Thymus (tissue), 11 donors: ENCODE results near the gene RPS6KC1. TPM values are rescaled to one million over a fixed set of nuclear protein-coding genes. Genes with fewer than 3 reads are reported as not detected.

ENCODE experiments used
- DNase-seq, 9 donors: peaks; one replicate each; pipeline ENCODE4 v3.0.0-alpha.2; 2013; ENCODE audit warnings: low spot score in 9 of 9, low read depth in 6 of 9, missing footprints in 1 of 9
- H3K27ac ChIP-seq, 2 donors: one replicate each; pipeline ENCODE4 v1.5.1; 2013; ENCODE audit warnings: control low read depth in 1 of 2, low read depth in 1 of 2, low read length in 1 of 2, mild to moderate bottlenecking in 1 of 2, moderate library complexity in 1 of 2
- H3K27me3 ChIP-seq, 2 donors: one replicate each; pipeline ENCODE4 v1.5.1; 2013; ENCODE audit warnings: low read length in 1 of 2; ENCODE audit not compliant: control insufficient read depth in 2 of 2, insufficient read depth in 1 of 2
- H3K36me3 ChIP-seq, 2 donors: one replicate each; pipeline ENCODE4 v1.5.1; 2013; ENCODE audit warnings: low read length in 1 of 2, mild to moderate bottlenecking in 1 of 2, moderate library complexity in 1 of 2; ENCODE audit not compliant: control insufficient read depth in 2 of 2, insufficient read depth in 2 of 2
- H3K4me1 ChIP-seq, 2 donors: one replicate each; pipeline ENCODE4 v1.5.1; 2013; ENCODE audit warnings: low read length in 2 of 2; ENCODE audit not compliant: control insufficient read depth in 2 of 2, insufficient read depth in 2 of 2
- H3K4me3 ChIP-seq, 2 donors: one replicate each; pipeline ENCODE4 v1.5.1; 2013; ENCODE audit warnings: low read length in 2 of 2, control low read depth in 1 of 2, mild to moderate bottlenecking in 1 of 2
- H3K9me3 ChIP-seq, 2 donors: one replicate each; pipeline ENCODE4 v1.5.1; 2013; ENCODE audit warnings: low read length in 1 of 2, mild to moderate bottlenecking in 1 of 2; ENCODE audit not compliant: control insufficient read depth in 2 of 2, insufficient read depth in 1 of 2
- WGBS: extraction: QIAGEN DNeasy Blood & Tissue Kit; methylation state at CpG from one replicate; pipeline ENCODE4 v1.1.7; 2013; 5-methylcytosine and 5-hydroxymethylcytosine counted together
- polyA plus RNA-seq: library from polyadenylated mRNA; stranded (reverse); fragments of 200-250 nt; gene quantifications from one replicate; pipeline ENCODE4 v1.2.3, GENCODE V29; 2013
- total RNA-seq: library from RNA; stranded (reverse); fragments of 120-200 nt; gene quantifications from one replicate; pipeline ENCODE4 v1.2.4, GENCODE V29; 2013
- donor health status: healthy.

The RPS6KC1 gene
- total and polyA plus RNA-seq, 2 donors: 7.2 to 8.8 TPM

- no peaks in the 10 kb centered on the region for H3K9me3 ChIP-seq
- no peaks in the 10 kb centered on the region for H3K4me1 ChIP-seq
- H3K4me3 ChIP-seq: no peak overlapping the region
- no peaks in the 10 kb centered on the region for H3K27me3 ChIP-seq
- peaks cover 0 to 3% of the 10 kb centered on the region in 2 donors for H3K36me3 ChIP-seq
- 92% methylated on average over 1 of the region's 1 CpG for WGBS
- DNase-seq: no peak
- H3K27ac ChIP-seq: no peak overlapping the region
Observed at GRCh38 chr1:213269829-213270228, 218.8 kb downstream of the RPS6KC1 start.

GRCh38 chr1:213273546-213273945, 222.5 kb downstream of the RPS6KC1 start:
- no peak overlapping the region for H3K4me3 ChIP-seq
- H3K9me3 ChIP-seq: no peaks in the 10 kb centered on the region
- H3K27ac ChIP-seq: no peak overlapping the region
- no peak for DNase-seq
- H3K36me3 ChIP-seq: no peaks in the 10 kb centered on the region
- no peaks in the 10 kb centered on the region for H3K27me3 ChIP-seq
- no peaks in the 10 kb centered on the region for H3K4me1 ChIP-seq
- 94% methylated on average over 2 of the region's 2 CpGs for WGBS

- no peak overlapping the region for H3K27ac ChIP-seq
- no peaks in the 10 kb centered on the region for H3K9me3 ChIP-seq
- DNase-seq: no peak
Observed at GRCh38 chr1:213274140-213274539, 223.1 kb downstream of the RPS6KC1 start.

GRCh38 chr1:213275293-213275692, 224.3 kb downstream of the RPS6KC1 start:
- Histone ChIP-seq H3K9me3 (no peaks in the 10 kb centered on the region), H3K4me3 (no peak overlapping the region), H3K27me3 (no peaks in the 10 kb centered on the region), H3K4me1 (no peaks in the 10 kb centered on the region), H3K27ac (no peak overlapping the region), H3K36me3 (no peaks in the 10 kb centered on the region)
- 98% methylated on average over 1 of the region's 1 CpG for WGBS
- DNase-seq: no peak

More at GRCh38 chr1:213274140-213274539, 223.1 kb downstream of the RPS6KC1 start:
- no peaks in the 10 kb centered on the region for H3K27me3 ChIP-seq
- H3K36me3 ChIP-seq: no peaks in the 10 kb centered on the region
- H3K4me3 ChIP-seq: no peak overlapping the region
- H3K4me1 ChIP-seq: no peaks in the 10 kb centered on the region

GRCh38 chr1:213276236-213276635, 225.2 kb downstream of the RPS6KC1 start:
- Histone ChIP-seq H3K27ac (no peak overlapping the region), H3K9me3 (no peaks in the 10 kb centered on the region)
- 96% methylated on average over 2 of the region's 2 CpGs for WGBS

GRCh38 chr1:213277036-213277435, 226.0 kb downstream of the RPS6KC1 start:
- no peaks in the 10 kb centered on the region for H3K9me3 ChIP-seq
- no peak for DNase-seq
- H3K4me3 ChIP-seq: no peak overlapping the region
- H3K36me3 ChIP-seq: no peaks in the 10 kb centered on the region
- H3K27me3 ChIP-seq: no peaks in the 10 kb centered on the region
- H3K4me1 ChIP-seq: no peaks in the 10 kb centered on the region
- no peak overlapping the region for H3K27ac ChIP-seq
- WGBS: 70% methylated on average over 2 of the region's 2 CpGs

More at GRCh38 chr1:213276236-213276635, 225.2 kb downstream of the RPS6KC1 start:
- H3K36me3 ChIP-seq: no peaks in the 10 kb centered on the region
- H3K4me3 ChIP-seq: no peak overlapping the region
- no peak for DNase-seq
- no peaks in the 10 kb centered on the region for H3K4me1 ChIP-seq
- no peaks in the 10 kb centered on the region for H3K27me3 ChIP-seq

GRCh38 chr1:213279410-213279809, 228.4 kb downstream of the RPS6KC1 start:
- no peaks in the 10 kb centered on the region for H3K36me3 ChIP-seq
- H3K4me3 ChIP-seq: no peak overlapping the region
- H3K27ac ChIP-seq: no peak overlapping the region
- no peaks in the 10 kb centered on the region for H3K9me3 ChIP-seq
- no peaks in the 10 kb centered on the region for H3K27me3 ChIP-seq
- no peak for DNase-seq
- H3K4me1 ChIP-seq: no peaks in the 10 kb centered on the region

GRCh38 chr1:213281640-213282301, 230.7 kb downstream of the RPS6KC1 start:
- no peak overlapping the region for H3K4me3 ChIP-seq
- WGBS: 87% methylated on average over 13 of the region's 13 CpGs
- no peaks in the 10 kb centered on the region for H3K4me1 ChIP-seq

GRCh38 chr1:213284626-213285025, 233.6 kb downstream of the RPS6KC1 start:
- H3K27me3 ChIP-seq: no peaks in the 10 kb centered on the region
- no peak overlapping the region for H3K27ac ChIP-seq
- no peaks in the 10 kb centered on the region for H3K36me3 ChIP-seq
- H3K9me3 ChIP-seq: no peaks in the 10 kb centered on the region
- no peak for DNase-seq
- no peaks in the 10 kb centered on the region for H3K4me1 ChIP-seq
- H3K4me3 ChIP-seq: no peak overlapping the region

More at GRCh38 chr1:213281640-213282301, 230.7 kb downstream of the RPS6KC1 start:
- no peak for DNase-seq
- Histone ChIP-seq H3K9me3 (no peaks in the 10 kb centered on the region), H3K27me3 (no peaks in the 10 kb centered on the region), H3K36me3 (no peaks in the 10 kb centered on the region), H3K27ac (no peak overlapping the region)
